Fibroblast of villous mesenchyme (primary cell): ENCODE results near the gene ITGBL1. TPM values are rescaled to one million over a fixed set of nuclear protein-coding genes. Genes with fewer than 3 reads are reported as not detected.

Experiments
- DNase-seq: peaks from one replicate; pipeline ENCODE4 v3.0.0-alpha.2; 2010; ENCODE audit warnings: low read depth
- H3K4me3 ChIP-seq: 2 replicates; pipeline ENCODE4 v1.5.1; 2011; ENCODE audit warnings: low read depth, mild to moderate bottlenecking, low read length
- CTCF ChIP-seq: IDR thresholded peaks from 2 replicates; pipeline ENCODE4 v1.5.1; 2012; ENCODE audit warnings: low read depth, mild to moderate bottlenecking, low read length; ENCODE audit not compliant: insufficient read depth
- total RNA-seq: library from RNA; depleted of rRNA; stranded (reverse); fragments of >200 nt; gene quantifications from 2 replicates; pipeline ENCODE4 v1.2.3, GENCODE V29; 2012

ITGBL1 gene
- total RNA-seq, 1 donor = 21.2 TPM

DNA sequence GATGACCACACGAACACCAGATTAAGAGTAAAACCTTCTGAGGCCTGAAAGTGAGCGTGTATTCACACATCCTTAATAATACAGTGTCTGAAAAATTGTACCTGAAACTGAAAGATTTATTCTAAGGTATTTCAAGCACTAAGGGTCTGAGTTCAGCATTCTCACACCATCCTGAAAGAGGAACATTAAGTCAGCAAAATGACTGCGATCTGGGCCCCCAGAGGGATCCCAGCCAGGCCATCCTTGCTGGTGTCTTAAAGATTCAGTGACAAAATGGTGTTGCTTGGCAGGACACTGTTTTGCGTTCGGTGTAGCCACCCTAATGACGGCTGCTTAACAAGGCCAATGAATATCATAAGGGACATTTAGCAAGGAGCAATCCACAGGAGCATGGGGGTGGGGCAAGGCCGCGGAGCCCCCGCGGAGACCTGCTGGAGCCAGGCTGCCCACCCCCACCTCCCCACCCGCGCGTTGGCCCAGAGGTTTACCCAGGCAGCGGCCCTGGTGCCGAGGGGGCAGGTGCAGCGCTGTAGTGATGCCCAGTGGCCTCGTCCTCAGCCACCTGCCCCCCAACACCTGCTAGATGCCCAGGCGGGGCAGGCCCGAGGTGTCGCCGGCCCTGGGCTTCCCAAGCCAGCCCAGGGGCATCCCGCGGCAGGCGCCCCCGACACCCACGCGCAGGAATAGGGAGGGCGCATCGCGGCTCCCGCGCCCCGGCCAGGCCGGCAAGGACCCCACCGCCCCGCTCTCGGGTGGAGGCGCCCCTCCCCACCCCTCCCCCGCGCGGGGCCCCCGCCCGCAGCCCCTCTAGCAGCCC is 36.9 kb upstream of the ITGBL1 start:
- no peak for DNase-seq
- no peak for TF ChIP-seq CTCF
- H3K4me3 ChIP-seq = peak overlapping the region; percentile 70

- DNase-seq = peak; percentile 24
- peak within 1 kb of the TSS; percentile 70 for H3K4me3 ChIP-seq
- no peak for TF ChIP-seq CTCF
Measured at GRCh38 chr13:101416181-101417042, 36.1 kb upstream of the ITGBL1 start, which contains the start of gene NALCN. Gene NALCN, minus strand, starts transcription at chr13:101416508. Its CDS starts 17,382 bp downstream, at chr13:101399126.

GRCh38 chr13:101417043-101417406 is 35.5 kb upstream of the ITGBL1 start:
- peak overlapping the region; percentile 70 for H3K4me3 ChIP-seq
- DNase-seq = peak; percentile 82
- TF ChIP-seq CTCF = no peak

DNA sequence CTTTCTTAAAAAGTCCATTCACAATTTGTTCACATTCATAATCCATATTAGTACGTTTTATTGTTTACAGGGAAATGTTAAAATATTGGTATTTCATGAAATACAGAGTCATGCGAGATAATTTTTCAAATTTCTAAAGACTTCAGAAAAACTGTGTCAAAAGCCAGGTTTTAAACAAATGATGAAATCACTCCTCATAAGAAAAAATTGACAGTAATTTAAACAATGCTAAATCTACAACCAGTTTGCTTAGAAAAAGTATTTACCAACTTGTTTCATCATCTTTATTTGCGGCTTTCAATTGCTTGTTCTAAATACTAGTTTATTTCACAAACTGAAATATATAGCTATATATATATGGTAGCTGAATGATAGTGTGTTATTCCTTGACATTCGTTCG is 35.0 kb upstream of the ITGBL1 start:
- no peak for TF ChIP-seq CTCF
- no peak overlapping the region for H3K4me3 ChIP-seq
- no peak for DNase-seq

DNA sequence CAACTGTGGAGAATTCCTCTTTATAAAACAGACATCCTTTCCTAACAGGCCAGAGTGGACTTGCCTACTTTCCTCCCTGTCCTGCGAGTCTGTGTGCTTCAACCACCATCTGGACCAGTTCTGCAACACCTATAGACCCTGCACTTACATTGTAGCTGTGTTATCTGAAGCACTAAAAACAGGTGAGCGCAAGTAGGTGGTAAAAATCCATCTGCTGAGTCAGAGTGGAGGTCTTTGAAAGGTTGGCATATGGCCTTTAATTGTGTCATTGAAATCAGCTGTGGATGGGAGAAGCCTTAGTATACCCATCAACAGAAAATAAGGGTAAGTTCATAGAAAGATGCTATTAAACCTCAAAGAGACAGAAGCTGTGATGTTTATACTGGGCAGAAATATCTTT is 28.6 kb upstream of the ITGBL1 start:
- H3K4me3 ChIP-seq = no peak overlapping the region
- DNase-seq = no peak
- no peak for TF ChIP-seq CTCF

GRCh38 chr13:101424381-101425155 is 27.9 kb upstream of the ITGBL1 start:
- DNase-seq = peak; percentile 28
- TF ChIP-seq CTCF = no peak
- H3K4me3 ChIP-seq = no peak overlapping the region
